Fibroblast of lung (primary cell): ENCODE measurements around the gene PUSL1. TPM values are rescaled to one million over a fixed set of nuclear protein-coding genes. Genes with fewer than 3 reads are reported as not detected.

Source experiments
- DNase-seq, 2 donors: peaks; one replicate each; pipeline versions ENCODE4 v3.0.0 to v3.0.0-alpha.2; 2010; ENCODE audit warnings: low read depth in 2 of 2
- H2AFZ ChIP-seq: 2 replicates; pipeline ENCODE4 v1.5.1; 2012; ENCODE audit warnings: low read length, control low read depth, inconsistent platforms
- H3K27ac ChIP-seq: 2 replicates; pipeline ENCODE4 v1.5.1; 2011; ENCODE audit warnings: low read length, control low read depth; ENCODE audit not compliant: insufficient read depth
- H3K27me3 ChIP-seq: 2 replicates; pipeline ENCODE4 v1.5.1; 2011; ENCODE audit warnings: mild to moderate bottlenecking, low read length; ENCODE audit not compliant: control insufficient read depth, insufficient read depth
- H3K36me3 ChIP-seq: 2 replicates; pipeline ENCODE4 v1.5.1; 2011; ENCODE audit warnings: low read length; ENCODE audit not compliant: control insufficient read depth, insufficient read depth
- H3K4me1 ChIP-seq: 2 replicates; pipeline ENCODE4 v1.5.1; 2011; ENCODE audit warnings: low read length; ENCODE audit not compliant: control insufficient read depth, insufficient read depth; ENCODE audit errors: extremely low read depth
- H3K4me2 ChIP-seq: 2 replicates; pipeline ENCODE4 v1.5.1; 2011; ENCODE audit warnings: low read length, control low read depth; ENCODE audit not compliant: insufficient read depth; ENCODE audit errors: extremely low read depth
- H3K4me3 ChIP-seq, 4 experiments: fragments of 200-600 bp in 1 of 4; sonication (generic) in 1 of 4; replicated peaks in 1 of 4; 2 replicates each; pipeline ENCODE4 v1.5.1; 2011 to 2016; ENCODE audit warnings: low read length in 4 of 4, low read depth in 3 of 4, mild to moderate bottlenecking in 3 of 4, control low read depth in 2 of 4, inconsistent platforms in 1 of 4, mixed read lengths in 1 of 4; ENCODE audit not compliant: insufficient read depth in 1 of 4; ENCODE audit errors: control extremely low read depth in 1 of 4
- H3K79me2 ChIP-seq: 2 replicates; pipeline ENCODE4 v1.5.1; 2012; ENCODE audit warnings: mild to moderate bottlenecking, low read length, inconsistent platforms; ENCODE audit not compliant: control insufficient read depth, insufficient read depth
- H3K9ac ChIP-seq: 2 replicates; pipeline ENCODE4 v1.5.1; 2011; ENCODE audit warnings: mild to moderate bottlenecking, low read length, control low read depth; ENCODE audit not compliant: insufficient read depth
- H3K9me3 ChIP-seq: 2 replicates; pipeline ENCODE4 v1.5.1; 2012; ENCODE audit warnings: low read depth, low read length; ENCODE audit not compliant: control insufficient read depth, insufficient read depth
- H4K20me1 ChIP-seq: 2 replicates; pipeline ENCODE4 v1.5.1; 2011; ENCODE audit warnings: low read length; ENCODE audit not compliant: control insufficient read depth, insufficient read depth; ENCODE audit errors: extremely low read depth
- CTCF ChIP-seq, 2 donors: IDR thresholded peaks in 1 of 2; conservative IDR thresholded peaks in 1 of 2; 1 replicate in 1 of 2; 2 replicates in 1 of 2; pipeline ENCODE4 v1.5.1; 2011 to 2012; ENCODE audit warnings: low read length in 2 of 2, control low read depth in 1 of 2, inconsistent platforms in 1 of 2, low read depth in 1 of 2, mild to moderate bottlenecking in 1 of 2
- EZH2 ChIP-seq: IDR thresholded peaks from 2 replicates; pipeline ENCODE4 v1.5.1; 2012; ENCODE audit warnings: low read length, control low read depth, mild to moderate bottlenecking; ENCODE audit errors: missing control alignments
- polyA plus RNA-seq, 2 donors: library from polyadenylated mRNA; depleted of rRNA in 1 of 2; stranded (reverse) in 1 of 2; unstranded in 1 of 2; fragments of >200 nt; gene quantifications; 2 replicates each; pipeline ENCODE4 v1.2.1, GENCODE V29; 2011 to 2012; ENCODE audit warnings: missing spikeins in 1 of 2
- total RNA-seq: library from RNA; depleted of rRNA; stranded (reverse); fragments of >200 nt; gene quantifications from 2 replicates; pipeline ENCODE4 v1.2.1, GENCODE V29; 2014

Gene PUSL1
- total and polyA plus RNA-seq, 2 donors (not counting 1 experiment from before 2014, with no cell fraction given): 7.1 to 12.7 TPM

GRCh38 chr1:1262758-1263157 lies 45.6 kb upstream of the PUSL1 start:
- no peak overlapping the region for H3K9ac ChIP-seq
- no peaks in the 10 kb centered on the region for H4K20me1 ChIP-seq
- no peaks in the 10 kb centered on the region for H3K9me3 ChIP-seq
- H3K79me2 ChIP-seq: peaks cover 52% of the 10 kb centered on the region
- TF ChIP-seq EZH2: no peak
- no peak for TF ChIP-seq CTCF (conservative IDR thresholded peaks at IDR 0.05 in 1 of 2, IDR thresholded peaks at IDR 0.05 in 1 of 2; ENCODE audit: low read depth in 1 of 2, low read length in 2 of 2)
- H2AFZ ChIP-seq: no peak overlapping the region
- no peaks in the 10 kb centered on the region for H3K27me3 ChIP-seq
- H3K4me3 ChIP-seq: no peak overlapping the region
- H3K4me1 ChIP-seq: peaks cover 19% of the 10 kb centered on the region
- no peak overlapping the region for H3K4me2 ChIP-seq
- no peak for DNase-seq
- peak overlapping the region; percentile 94 for H3K27ac ChIP-seq
- H3K36me3 ChIP-seq: peaks cover 32% of the 10 kb centered on the region

GRCh38 chr1:1264026-1264425 lies 44.4 kb upstream of the PUSL1 start:
- H3K4me2 ChIP-seq: no peak overlapping the region
- peaks cover 17% of the 10 kb centered on the region for H3K4me1 ChIP-seq
- no peak overlapping the region for H2AFZ ChIP-seq
- DNase-seq: no peak
- H3K9me3 ChIP-seq: no peaks in the 10 kb centered on the region
- H3K36me3 ChIP-seq: peaks cover 35% of the 10 kb centered on the region
- H3K4me3 ChIP-seq: no peak overlapping the region
- no peak overlapping the region for H3K9ac ChIP-seq
- peak overlapping the region; percentile 94 for H3K27ac ChIP-seq
- H3K27me3 ChIP-seq: no peaks in the 10 kb centered on the region
- no peak for TF ChIP-seq EZH2
- TF ChIP-seq CTCF (conservative IDR thresholded peaks at IDR 0.05 in 1 of 2, IDR thresholded peaks at IDR 0.05 in 1 of 2; ENCODE audit: low read depth in 1 of 2, low read length in 2 of 2): no peak
- peaks cover 59% of the 10 kb centered on the region for H3K79me2 ChIP-seq
- no peaks in the 10 kb centered on the region for H4K20me1 ChIP-seq

- H3K79me2 ChIP-seq: peaks cover 63% of the 10 kb centered on the region
- no peaks in the 10 kb centered on the region for H3K9me3 ChIP-seq
- H3K27ac ChIP-seq: peak overlapping the region; percentile 94
- peak overlapping the region; percentile 30 for H3K4me2 ChIP-seq
- no peak overlapping the region for H3K9ac ChIP-seq
- no peak overlapping the region for H3K4me3 ChIP-seq
- peak; percentile 97 to 98 for DNase-seq
- no peaks in the 10 kb centered on the region for H4K20me1 ChIP-seq
- peaks cover 33% of the 10 kb centered on the region for H3K36me3 ChIP-seq
- no peaks in the 10 kb centered on the region for H3K27me3 ChIP-seq
- TF ChIP-seq CTCF (conservative IDR thresholded peaks at IDR 0.05 in 1 of 2, IDR thresholded peaks at IDR 0.05 in 1 of 2; ENCODE audit: low read depth in 1 of 2, low read length in 2 of 2): peak; percentile 34 to 60
- no peak for TF ChIP-seq EZH2
- peaks cover 17% of the 10 kb centered on the region for H3K4me1 ChIP-seq
- no peak overlapping the region for H2AFZ ChIP-seq
Observed at GRCh38 chr1:1264868-1265272, 43.5 kb upstream of the PUSL1 start.
